Ovary (tissue), 9 donors: Measurements from ENCODE around the gene RNF152. TPM values are rescaled to one million over a fixed set of nuclear protein-coding genes. Genes with fewer than 3 reads are reported as not detected.

ENCODE experiments used
- DNase-seq, 5 donors: peaks; one replicate each; pipeline ENCODE4 v3.0.0-alpha.2; 2019 to 2020
- H3K27ac ChIP-seq, 2 donors: fragments of 200-600 bp; one replicate each; pipeline versions ENCODE4 v1.5.1 to v1.8.0; 2019 to 2022
- H3K27me3 ChIP-seq: fragments of 200-600 bp; one replicate; pipeline ENCODE4 v1.8.0; 2022
- H3K36me3 ChIP-seq: fragments of 200-600 bp; sonication (generic); one replicate; pipeline ENCODE4 v1.5.1; 2019
- H3K4me1 ChIP-seq: one replicate; pipeline ENCODE4 v1.8.1; 2013; ENCODE audit warnings: mild to moderate bottlenecking, moderate library complexity; ENCODE audit not compliant: insufficient read depth
- H3K4me3 ChIP-seq: fragments of 200-600 bp; sonication (generic); one replicate; pipeline ENCODE4 v1.5.1; 2017
- H3K9me3 ChIP-seq, 2 donors: fragments of 200-600 bp in 1 of 2; sonication (generic) in 1 of 2; one replicate each; pipeline versions ENCODE4 v1.5.1 to v1.8.1; 2013 to 2019; ENCODE audit warnings: mild to moderate bottlenecking in 1 of 2, moderate library complexity in 1 of 2
- CTCF ChIP-seq, 3 donors: fragments of 450-650 bp in 2 of 3; fragments of 200-600 bp in 1 of 3; IDR thresholded peaks; one replicate each; pipeline versions ENCODE4 v1.5.1 to v1.8.0; 2016 to 2022; ENCODE audit warnings: antibody characterized with exemption in 3 of 3, mild to moderate bottlenecking in 1 of 3
- EP300 ChIP-seq: sonication (generic); formaldehyde crosslinking; IDR thresholded peaks from one replicate; pipeline ENCODE4 v1.6.1; 2017; ENCODE audit warnings: antibody characterized with exemption
- POLR2A ChIP-seq: fragments of 450-650 bp; IDR thresholded peaks from one replicate; pipeline ENCODE4 v1.6.1; 2017; ENCODE audit warnings: antibody characterized with exemption, mild to moderate bottlenecking, moderate library complexity
- WGBS, 3 donors: extraction: QIAGEN DNeasy Blood & Tissue Kit in 1 of 3; methylation state at CpG; one replicate each; pipeline versions ENCODE4 v1.1.5 to v1.1.7; 2013 to 2017; 5-methylcytosine and 5-hydroxymethylcytosine counted together
- intact Hi-C, 4 donors: fragments of 100-400 bp; cut with DNase I; formaldehyde crosslinking; loops; one replicate each; pipeline versions ENCODE4 v1.11.0 to v1.15.1; 2022 to 2023
- polyA plus RNA-seq, 2 donors: library from polyadenylated mRNA; stranded (reverse); fragments of 200-250 nt in 1 of 2; fragments of 350-450 nt in 1 of 2; fragmentation: Illumina TruSeq in 1 of 2; extraction: RNeasy Lipid Tissue Mini Kit (QIAGEN cat#74804) in 1 of 2; gene quantifications; one replicate each; pipeline ENCODE4 v1.2.3, GENCODE V29; 2013 to 2014
- total RNA-seq, 7 donors: library from RNA; depleted of rRNA in 2 of 7; stranded (reverse); fragments of >200 nt in 2 of 7; fragmentation: NEBNext Ultra II Directional in 3 of 7; extraction: Animal tissue kit (Norgen Biotek cat#: 25700) in 3 of 7; gene quantifications; one replicate each; pipeline versions ENCODE4 v1.1.0 to v1.2.4, GENCODE V29; 2016 to 2023
- donor health status: DM: no; HTN: no; CAD: no; lungs with moderate emphysema.
- donor health status: DM: no; HTN: no; CAD: no.
- donor health status: Bipolar disorder and iron deficiency.
- donor health status: DM: yes; HTN: yes; CAD: no.
- donor health status: DM: no; HTN: no; CAD: no.
- donor health status: DM: yes; HTN: yes; CAD: no.

RNF152 gene
- total and polyA plus RNA-seq, 9 donors = 2.6 to 31.6 (median 7.2) TPM

GRCh38 chr18:61833978-61834377, 58.8 kb downstream of the RNF152 start:
- Histone ChIP-seq H3K4me1 (peaks cover 3% of the 10 kb centered on the region), H3K27me3 (no peaks in the 10 kb centered on the region), H3K4me3 (no peak overlapping the region), H3K9me3 (no peaks in the 10 kb centered on the region), H3K27ac (no peak overlapping the region), H3K36me3 (no peaks in the 10 kb centered on the region)
- intact Hi-C loops = no loop called here
- TF ChIP-seq POLR2A (no peak), EP300 (no peak), CTCF (IDR thresholded peaks at IDR 0.05) (no peak)
- 65 to 66% (median 65%) methylated on average over 4 of the region's 4 CpGs for WGBS, 3 donors
- no peak for DNase-seq

GRCh38 chr18:61833387-61833786, 59.4 kb downstream of the RNF152 start:
- peaks cover 3% of the 10 kb centered on the region for H3K4me1 ChIP-seq
- H3K27ac ChIP-seq = no peak overlapping the region
- no peaks in the 10 kb centered on the region for H3K9me3 ChIP-seq
- intact Hi-C loops = no loop called here
- H3K4me3 ChIP-seq = no peak overlapping the region
- no peaks in the 10 kb centered on the region for H3K36me3 ChIP-seq
- 23 to 28% (median 26%) methylated on average over 5 of the region's 5 CpGs for WGBS, 3 donors
- no peaks in the 10 kb centered on the region for H3K27me3 ChIP-seq
- no peak for DNase-seq
- TF ChIP-seq CTCF (IDR thresholded peaks at IDR 0.05) (no peak), EP300 (no peak), POLR2A (no peak)

GRCh38 chr18:61832858-61833257, 59.9 kb downstream of the RNF152 start:
- Histone ChIP-seq H3K4me1 (peaks cover 3% of the 10 kb centered on the region), H3K27me3 (no peaks in the 10 kb centered on the region), H3K27ac (no peak overlapping the region), H3K4me3 (no peak overlapping the region), H3K9me3 (no peaks in the 10 kb centered on the region), H3K36me3 (no peaks in the 10 kb centered on the region)
- no peak for DNase-seq
- intact Hi-C loops = no loop called here
- no peak for TF ChIP-seq EP300
- TF ChIP-seq POLR2A = no peak
- no peak for TF ChIP-seq CTCF (IDR thresholded peaks at IDR 0.05)
- WGBS, 3 donors = 87 to 95% (median 94%) methylated on average over 2 of the region's 2 CpGs

- Histone ChIP-seq H3K27ac (no peak overlapping the region), H3K36me3 (no peaks in the 10 kb centered on the region), H3K9me3 (no peaks in the 10 kb centered on the region), H3K4me1 (peaks cover 2% of the 10 kb centered on the region), H3K4me3 (no peak overlapping the region), H3K27me3 (no peaks in the 10 kb centered on the region)
- no peak for DNase-seq
- no peak for TF ChIP-seq CTCF (IDR thresholded peaks at IDR 0.05)
- no peak for TF ChIP-seq EP300
- no peak for TF ChIP-seq POLR2A
- WGBS, 3 donors = 15 to 28% (median 22%) methylated on average over 6 of the region's 6 CpGs
- intact Hi-C loops = no loop called here
These were observed 61.7 kb downstream of the RNF152 start for GRCh38 chr18:61831071-61831470.

GRCh38 chr18:61829108-61829507, 63.7 kb downstream of the RNF152 start:
- Histone ChIP-seq H3K4me1 (peaks cover 2% of the 10 kb centered on the region), H3K27me3 (no peaks in the 10 kb centered on the region), H3K9me3 (no peaks in the 10 kb centered on the region), H3K36me3 (no peaks in the 10 kb centered on the region), H3K27ac (no peak overlapping the region), H3K4me3 (no peak overlapping the region)
- DNase-seq = no peak
- no peak for TF ChIP-seq EP300
- no peak for TF ChIP-seq CTCF (IDR thresholded peaks at IDR 0.05)
- TF ChIP-seq POLR2A = no peak
- WGBS, 3 donors = 88 to 92% (median 90%) methylated on average over 6 to 7 of the region's 7 CpGs
- intact Hi-C loops = no loop called here
